Measurements from ENCODE around the gene ROR2.
"Not testable (repeated sequence)": the region's sequence is repeated elsewhere in the genome, so short reads cannot be mapped to it uniquely, and the experiment has no call there.

ROR2 gene

GRCh38 chr9:91678807-91679580, 271.0 kb downstream of the ROR2 start:
- DNase-seq (ENCODE audit: low spot score): no peak

GRCh38 chr9:91677822-91678436, 272.1 kb downstream of the ROR2 start:
- no peak for DNase-seq (ENCODE audit: low spot score)

- no peak for DNase-seq (ENCODE audit: low spot score)
Observed at GRCh38 chr9:91677331-91677730, 272.7 kb downstream of the ROR2 start.

- DNase-seq (ENCODE audit: low spot score): no peak
Observed at GRCh38 chr9:91676046-91676445, 274.0 kb downstream of the ROR2 start.

- DNase-seq (ENCODE audit: low spot score): no peak
Observed at GRCh38 chr9:91664663-91665062, 285.4 kb downstream of the ROR2 start.

GRCh38 chr9:91663858-91664257, 286.2 kb downstream of the ROR2 start:
- DNase-seq (ENCODE audit: low spot score): no peak

GRCh38 chr9:91661451-91661850, 288.6 kb downstream of the ROR2 start:
- no peak for DNase-seq (ENCODE audit: low spot score)

GRCh38 chr9:91660521-91660920, 289.5 kb downstream of the ROR2 start:
- DNase-seq (ENCODE audit: low spot score): no peak

GRCh38 chr9:91659529-91660495, 290.2 kb downstream of the ROR2 start:
- DNase-seq (ENCODE audit: low spot score): no peak

GRCh38 chr9:91658513-91659105, 291.4 kb downstream of the ROR2 start:
- no peak for DNase-seq (ENCODE audit: low spot score)

- no peak for DNase-seq (ENCODE audit: low spot score)
Observed at GRCh38 chr9:91657501-91657900, 292.5 kb downstream of the ROR2 start.

GRCh38 chr9:91655658-91656057, 294.4 kb downstream of the ROR2 start:
- DNase-seq (ENCODE audit: low spot score): no peak

GRCh38 chr9:91655215-91655614, 294.8 kb downstream of the ROR2 start:
- DNase-seq (ENCODE audit: low spot score): no peak

- no peak for DNase-seq (ENCODE audit: low spot score)
Observed at GRCh38 chr9:91654527-91654926, 295.5 kb downstream of the ROR2 start.

GRCh38 chr9:91647371-91647770, 302.7 kb downstream of the ROR2 start:
- no peak for DNase-seq (ENCODE audit: low spot score)

- no peak for DNase-seq (ENCODE audit: low spot score)
Observed at GRCh38 chr9:91646702-91647101, 303.3 kb downstream of the ROR2 start.

GRCh38 chr9:91644433-91644832, 305.6 kb downstream of the ROR2 start:
- DNase-seq (ENCODE audit: low spot score): no peak

- DNase-seq (ENCODE audit: low spot score): no peak
Observed at GRCh38 chr9:91643481-91644077, 306.4 kb downstream of the ROR2 start.

- no peak for DNase-seq (ENCODE audit: low spot score)
Observed at GRCh38 chr9:91642771-91643170, 307.3 kb downstream of the ROR2 start.

- no peak for DNase-seq (ENCODE audit: low spot score)
Observed at GRCh38 chr9:91640428-91640827, 309.6 kb downstream of the ROR2 start.

- DNase-seq (ENCODE audit: low spot score): no peak
Observed at GRCh38 chr9:91639054-91639453, 311.0 kb downstream of the ROR2 start.

- DNase-seq (ENCODE audit: low spot score): not testable (repeated sequence)
Observed at GRCh38 chr9:91634832-91635231, 315.2 kb downstream of the ROR2 start.

All from pons (tissue), 1 donor.